NCI-H2081 (cell line): Measurements from ENCODE around the gene ONECUT2.

Experiments used
- DNase-seq, 2 experiments: peaks; one replicate each; lab custom pipeline; 2025; lab: John Stamatoyannopoulos, UW

Gene ONECUT2

GRCh38 chr18:57431467-57432080 lies 3.6 kb upstream of the ONECUT2 start:
- DNase-seq, result no peak

DNA sequence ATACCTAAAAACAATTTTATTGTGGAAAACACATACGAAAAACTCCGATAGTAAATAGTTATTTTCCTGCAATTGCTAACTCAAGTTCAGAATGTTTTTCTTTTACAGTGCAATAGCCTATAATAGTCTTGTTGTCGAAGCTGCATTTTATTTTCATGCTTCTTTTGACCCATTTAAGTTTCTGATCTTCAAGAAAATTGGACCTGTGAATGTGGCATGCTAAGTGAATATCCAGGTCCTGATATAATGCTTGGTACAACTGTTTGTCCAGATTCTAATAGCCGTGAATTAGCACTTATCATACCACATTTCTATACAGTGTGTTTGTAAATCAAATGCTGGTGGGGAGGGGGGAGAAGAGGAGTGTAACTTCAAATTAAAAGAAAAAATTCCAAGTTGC lies 3.0 kb upstream of the ONECUT2 start:
- no peak for DNase-seq

- no peak for DNase-seq
Measured at GRCh38 chr18:57432751-57433400, 2.3 kb upstream of the ONECUT2 start.

DNA sequence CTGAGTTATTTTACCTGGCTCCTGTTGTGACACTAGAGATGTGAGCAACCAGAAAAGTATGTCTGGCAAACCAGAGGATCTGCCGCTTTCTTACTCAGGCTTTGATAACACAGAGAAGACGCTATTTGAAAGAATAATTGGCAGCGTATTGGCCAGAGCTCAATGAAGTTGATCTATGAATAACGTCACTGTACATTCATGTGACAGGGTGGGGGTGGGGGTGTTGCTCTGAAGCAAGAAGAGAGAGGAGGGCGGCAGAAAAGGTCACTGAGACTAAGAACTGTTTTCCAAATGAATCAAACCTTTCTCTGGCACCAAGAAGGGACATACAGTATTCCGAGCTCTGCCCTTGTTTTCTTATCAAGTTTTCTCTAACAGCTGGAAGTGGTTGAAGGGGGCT lies 1.7 kb upstream of the ONECUT2 start:
- no peak for DNase-seq

- DNase-seq, result peak in 1 of 2 experiments; percentile 21
Measured at GRCh38 chr18:57433934-57434535, 1.1 kb upstream of the ONECUT2 start.

- DNase-seq, result peak in 1 of 2 experiments; percentile 8
Measured at GRCh38 chr18:57435846-57436190, 644 bp downstream of the ONECUT2 start.

DNA sequence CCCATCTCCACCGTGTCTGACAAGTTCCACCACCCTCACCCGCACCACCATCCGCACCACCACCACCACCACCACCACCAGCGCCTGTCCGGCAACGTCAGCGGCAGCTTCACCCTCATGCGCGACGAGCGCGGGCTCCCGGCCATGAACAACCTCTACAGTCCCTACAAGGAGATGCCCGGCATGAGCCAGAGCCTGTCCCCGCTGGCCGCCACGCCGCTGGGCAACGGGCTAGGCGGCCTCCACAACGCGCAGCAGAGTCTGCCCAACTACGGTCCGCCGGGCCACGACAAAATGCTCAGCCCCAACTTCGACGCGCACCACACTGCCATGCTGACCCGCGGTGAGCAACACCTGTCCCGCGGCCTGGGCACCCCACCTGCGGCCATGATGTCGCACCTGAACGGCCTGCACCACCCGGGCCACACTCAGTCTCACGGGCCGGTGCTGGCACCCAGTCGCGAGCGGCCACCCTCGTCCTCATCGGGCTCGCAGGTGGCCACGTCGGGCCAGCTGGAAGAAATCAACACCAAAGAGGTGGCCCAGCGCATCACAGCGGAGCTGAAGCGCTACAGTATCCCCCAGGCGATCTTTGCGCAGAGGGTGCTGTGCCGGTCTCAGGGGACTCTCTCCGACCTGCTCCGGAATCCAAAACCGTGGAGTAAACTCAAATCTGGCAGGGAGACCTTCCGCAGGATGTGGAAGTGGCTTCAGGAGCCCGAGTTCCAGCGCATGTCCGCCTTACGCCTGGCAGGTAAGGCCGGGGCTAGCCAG lies 1.2 kb downstream of the ONECUT2 start:
- DNase-seq, result peak in 1 of 2 experiments; percentile 19

GRCh38 chr18:57436965-57437333 lies 1.8 kb downstream of the ONECUT2 start:
- DNase-seq, result no peak

DNA sequence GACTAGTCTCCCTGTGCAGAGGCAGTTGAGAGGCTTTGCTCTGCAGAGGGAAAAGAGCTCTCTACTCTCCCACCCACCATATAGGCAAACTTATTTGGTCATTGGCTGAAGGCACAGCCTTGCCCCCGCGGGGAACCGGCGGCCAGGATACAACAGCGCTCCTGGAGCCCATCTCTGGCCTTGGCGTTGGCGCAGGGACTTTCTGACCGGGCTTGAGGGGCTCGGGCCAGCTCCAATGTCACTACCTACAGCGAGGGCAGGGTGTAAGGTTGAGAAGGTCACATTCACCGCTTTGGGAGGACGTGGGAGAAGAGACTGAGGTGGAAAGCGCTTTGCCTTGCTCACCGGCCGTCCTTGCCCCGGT lies 2.2 kb downstream of the ONECUT2 start:
- DNase-seq, result peak; percentile 7 to 38

GRCh38 chr18:57437766-57438671 lies 2.8 kb downstream of the ONECUT2 start:
- DNase-seq, result peak; percentile 78 to 89

DNA sequence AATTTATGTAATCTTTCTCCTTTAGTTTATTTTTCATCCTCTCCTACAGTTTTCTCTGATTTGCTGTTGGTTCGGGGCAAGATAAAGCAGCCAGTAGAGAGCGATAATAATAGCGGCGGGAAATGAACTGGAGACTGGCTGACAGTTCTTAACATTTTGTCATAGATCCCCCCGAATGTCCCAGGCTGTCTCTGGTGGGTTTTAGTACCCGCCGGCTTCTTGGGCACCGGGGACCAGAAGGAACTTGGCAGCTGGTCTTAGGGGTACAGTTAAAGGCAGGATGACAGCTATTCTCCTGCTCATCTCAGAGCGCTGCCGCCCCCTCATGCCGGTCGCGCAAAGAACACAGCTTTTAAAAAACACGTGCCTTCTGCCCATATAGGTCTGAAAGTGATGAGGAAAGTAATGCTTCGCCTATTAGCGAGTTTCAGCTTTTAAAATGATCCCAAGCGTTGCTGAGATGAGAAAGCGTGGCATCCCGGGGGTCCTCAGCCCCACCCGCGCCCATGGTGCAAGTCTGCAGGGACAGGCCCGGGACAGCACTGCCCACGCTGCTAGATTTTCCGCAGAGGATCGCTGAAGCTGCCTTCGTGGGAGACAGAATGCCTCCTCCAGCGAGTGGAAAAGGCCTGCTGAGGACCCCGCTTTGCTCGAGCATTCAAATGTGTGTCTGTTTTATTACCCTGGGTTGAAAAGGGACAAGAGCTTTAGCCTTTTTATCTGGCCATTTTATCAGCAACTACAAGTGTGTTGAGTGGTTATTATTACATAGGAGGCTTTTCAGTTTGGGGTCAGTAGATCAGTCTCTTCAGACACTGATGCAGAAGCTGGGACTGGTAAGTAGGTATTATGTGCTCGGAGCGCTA lies 3.8 kb downstream of the ONECUT2 start:
- peak in 1 of 2 experiments; percentile 40 for DNase-seq

- no peak for DNase-seq
Measured at GRCh38 chr18:57439609-57439968, 4.4 kb downstream of the ONECUT2 start.

- DNase-seq, result no peak
Measured at GRCh38 chr18:57439985-57440330, 4.8 kb downstream of the ONECUT2 start.

DNA sequence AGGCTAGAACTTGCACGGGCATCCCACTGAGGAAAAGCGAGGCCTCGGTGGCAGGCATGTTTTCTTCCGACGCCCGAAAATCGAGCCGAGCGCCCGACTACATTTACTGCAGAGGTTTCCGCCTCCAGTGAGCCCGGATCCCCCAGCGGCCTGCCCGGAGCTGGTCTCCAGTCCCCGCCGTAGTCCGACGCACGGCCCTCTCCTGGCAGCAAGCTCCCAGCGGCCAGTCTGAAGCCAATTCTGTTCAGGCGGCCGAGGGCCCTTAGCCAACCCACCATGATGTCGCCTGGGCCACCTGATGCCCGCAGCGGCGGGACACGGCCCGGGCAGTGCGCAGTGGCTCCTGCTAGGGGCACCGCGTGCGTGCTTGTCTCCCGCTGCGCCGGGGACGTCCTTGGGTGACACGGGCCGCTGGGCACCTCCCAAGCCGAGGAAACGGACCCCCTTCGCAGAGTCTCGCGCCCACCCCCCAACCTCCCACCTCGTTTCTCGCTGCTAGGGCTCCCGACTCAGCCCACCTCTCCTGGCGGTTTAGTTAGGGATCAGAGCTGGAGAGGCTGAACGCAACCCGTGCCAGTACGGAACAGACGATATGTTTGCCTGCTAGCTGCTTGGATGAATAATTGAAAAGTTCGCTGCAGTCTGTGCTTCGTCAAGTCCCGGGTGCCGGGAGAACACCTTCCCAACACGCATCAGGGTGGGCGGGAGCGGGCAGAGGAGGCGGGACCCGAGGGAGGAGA lies 5.3 kb downstream of the ONECUT2 start:
- DNase-seq, result no peak

GRCh38 chr18:57441071-57441794 lies 6.1 kb downstream of the ONECUT2 start:
- DNase-seq, result no peak

DNA sequence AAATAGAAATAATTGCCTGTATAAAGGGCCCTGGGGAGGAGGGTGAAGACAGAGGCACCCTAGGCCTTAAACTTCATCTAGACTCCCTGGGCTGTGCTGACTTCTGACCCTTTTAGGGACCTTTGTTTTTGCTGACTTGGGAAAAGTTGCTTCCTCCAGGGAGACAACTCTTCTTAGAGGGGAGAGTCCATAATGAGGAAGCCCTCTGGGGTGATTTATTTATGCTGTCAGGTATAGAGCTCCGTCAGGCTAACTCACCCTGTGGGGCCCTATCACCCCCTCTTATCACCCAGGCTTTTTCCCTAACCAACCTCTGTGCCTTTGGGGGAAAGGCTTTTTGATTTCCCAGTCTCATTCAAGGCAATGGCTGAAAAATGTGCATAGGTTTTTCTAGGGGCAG lies 8.1 kb downstream of the ONECUT2 start:
- DNase-seq, result no peak

DNA sequence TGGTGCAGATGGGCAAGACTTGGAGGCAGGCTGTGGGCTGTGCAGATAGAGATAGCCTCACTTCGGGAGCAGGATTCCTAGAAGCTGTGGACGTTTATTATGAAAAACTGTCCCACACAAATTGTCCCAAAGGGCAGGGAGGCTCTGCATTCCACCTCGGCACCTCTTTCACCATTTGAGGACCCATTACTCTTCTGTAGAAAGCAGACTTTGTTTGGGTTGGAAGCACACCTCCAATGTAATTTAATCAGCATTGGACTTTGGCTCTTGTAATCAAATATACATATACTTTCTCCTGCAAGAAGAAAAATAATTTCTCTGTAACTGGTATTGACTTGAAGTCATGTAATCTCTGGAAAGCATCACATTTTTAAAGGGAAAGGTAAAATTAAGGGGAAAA lies 8.5 kb downstream of the ONECUT2 start:
- no peak for DNase-seq

DNA sequence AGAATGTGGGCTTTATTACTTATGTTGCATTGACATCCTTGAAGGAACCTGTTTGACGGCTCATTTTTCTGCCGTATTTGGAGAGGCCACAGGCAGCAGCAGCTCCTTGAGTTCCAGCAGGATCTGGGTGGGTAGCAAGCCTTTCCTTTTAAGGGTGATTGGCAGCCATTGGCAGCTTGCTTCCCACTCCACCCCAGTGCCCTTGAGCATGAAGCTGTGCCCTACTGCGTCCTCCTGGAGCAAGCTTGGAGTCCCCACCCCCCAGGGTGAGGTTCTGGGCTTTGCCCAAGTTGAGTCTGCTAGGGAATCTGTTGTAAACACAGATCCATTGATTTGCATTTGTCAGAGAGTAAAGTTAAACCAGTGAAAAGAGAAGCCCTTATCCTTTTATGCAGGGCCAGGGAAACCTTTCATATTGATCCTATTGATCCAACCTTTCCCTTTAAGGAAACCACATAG lies 9.2 kb downstream of the ONECUT2 start:
- no peak for DNase-seq

GRCh38 chr18:57445488-57446319 lies 10.5 kb downstream of the ONECUT2 start:
- DNase-seq, result no peak
